K562 (cell line): ENCODE measurements around the gene TSEN54. TPM values are rescaled to one million over a fixed set of nuclear protein-coding genes. Genes with fewer than 3 reads are reported as not detected.

ENCODE experiments used
- ATAC-seq: fragments of 200-7000 bp; cut with Tn5 transposase; 3 replicates; pipeline ENCODE4 v1.9.1; 2020; ENCODE audit warnings: moderate library complexity
- BruUV-seq: library from RNA; stranded (reverse); fragments of 400-500 nt; replicated peaks from 2 replicates; lab custom pipeline; 2021; lab: Mats Ljungman, UMichigan
- CTCF ChIA-PET: fragments of 300-600 bp; formaldehyde crosslinking; extraction: SDS; loops from one replicate; lab custom pipeline; 2021; ENCODE audit warnings: low intra/inter-chr PET ratio; lab: Yijun Ruan, JAX
- POLR2A ChIA-PET: fragments of 300-600, 350-650 bp; sonication (Branson Sonifier 250); formaldehyde crosslinking; extraction: SDS; loops from one replicate; lab custom pipeline; 2021; ENCODE audit warnings: antibody characterized with exemption, inconsistent platforms; lab: Yijun Ruan, JAX
- DNase-seq, 4 experiments: peaks; one replicate each; pipeline versions ENCODE4 v3.0.0 to v3.0.0-alpha.2; 2011 to 2018; ENCODE audit warnings: low spot score in 3 of 4, mixed read lengths in 3 of 4; ENCODE audit errors: extremely low read depth in 1 of 4
- FAIRE-seq: peaks from 2 replicates; lab custom pipeline; 2011; peaks lifted over from hg19 to GRCh38; lab: Jason Lieb, UNC
- H2AFZ ChIP-seq: 2 replicates; pipeline ENCODE4 v1.6.0; 2011; ENCODE audit warnings: low read depth, low read length, control low read depth, inconsistent platforms
- H3K27ac ChIP-seq: fragments of 200-600 bp; 3 replicates; pipeline ENCODE4 v1.8.0; 2011; ENCODE audit warnings: low read depth, mild to moderate bottlenecking, control low read depth, inconsistent platforms, low read length, moderate library complexity, mixed read lengths; ENCODE audit errors: extremely low read depth
- H3K27me3 ChIP-seq, 2 experiments: fragments of 300-600 bp in 1 of 2; 2 replicates in 1 of 2; 3 replicates in 1 of 2; pipeline versions ENCODE4 v1.6.0 to v1.8.0; 2011; ENCODE audit warnings: inconsistent platforms in 2 of 2, low read length in 2 of 2, mild to moderate bottlenecking in 1 of 2, mixed read lengths in 1 of 2, moderate library complexity in 1 of 2; ENCODE audit not compliant: control insufficient read depth in 2 of 2, insufficient read depth in 2 of 2
- H3K36me3 ChIP-seq: fragments of 300-600 bp; 3 replicates; pipeline ENCODE4 v1.8.0; 2011; ENCODE audit warnings: mild to moderate bottlenecking, low read length, inconsistent platforms; ENCODE audit not compliant: control insufficient read depth, insufficient read depth
- H3K4me1 ChIP-seq, 2 experiments: fragments of 200-600 bp in 1 of 2; replicated peaks in 1 of 2; 2 replicates in 1 of 2; 3 replicates in 1 of 2; pipeline versions ENCODE4 v1.5.1 to v1.8.0; 2011; ENCODE audit warnings: inconsistent platforms in 2 of 2, low read length in 2 of 2, mild to moderate bottlenecking in 1 of 2, mixed read lengths in 1 of 2, moderate library complexity in 1 of 2; ENCODE audit not compliant: control insufficient read depth in 2 of 2, insufficient read depth in 2 of 2
- H3K4me2 ChIP-seq: 2 replicates; pipeline ENCODE4 v1.6.1; 2011; ENCODE audit warnings: low read length, control low read depth, inconsistent platforms, mixed read lengths; ENCODE audit not compliant: insufficient read depth
- H3K4me3 ChIP-seq: fragments of 200-600 bp; sonication (generic), shearing (Covaris generic); 2 replicates; pipeline ENCODE4 v1.5.1; 2016; ENCODE audit warnings: control low read depth, inconsistent platforms
- H3K79me2 ChIP-seq: fragments of 200-600 bp; 3 replicates; pipeline ENCODE4 v1.8.0; 2011; ENCODE audit warnings: low read length, inconsistent platforms; ENCODE audit not compliant: control insufficient read depth, insufficient read depth
- H3K9ac ChIP-seq, 2 experiments: 2 replicates each; pipeline versions ENCODE4 v1.6.0 to v1.6.1; 2011; ENCODE audit warnings: low read depth in 2 of 2, low read length in 2 of 2, control low read depth in 1 of 2, inconsistent platforms in 1 of 2, mild to moderate bottlenecking in 1 of 2, mixed read lengths in 1 of 2; ENCODE audit not compliant: insufficient read depth in 1 of 2
- H3K9me1 ChIP-seq: one replicate; pipeline ENCODE4 v1.6.0; 2011; ENCODE audit warnings: inconsistent platforms, mild to moderate bottlenecking, low read length, moderate library complexity; ENCODE audit not compliant: control insufficient read depth, insufficient read depth
- H3K9me3 ChIP-seq: replicated peaks from 2 replicates; pipeline ENCODE4 v1.5.1; 2011; ENCODE audit warnings: low read depth, low read length, inconsistent platforms; ENCODE audit not compliant: control insufficient read depth, insufficient read depth
- H4K20me1 ChIP-seq: replicated peaks from 2 replicates; pipeline ENCODE4 v1.6.1; 2011; ENCODE audit warnings: low read length, inconsistent platforms, mixed read lengths; ENCODE audit not compliant: control insufficient read depth, insufficient read depth
- CHAMP1 ChIP-seq: fragments of 450-650 bp; IDR thresholded peaks from 2 replicates; pipeline ENCODE4 v1.6.1; 2016; ENCODE audit warnings: mild to moderate bottlenecking
- ESRRB ChIP-seq: fragments of 250-450 bp; sonication (Bioruptor Pico); IDR thresholded peaks from 2 replicates; pipeline ENCODE4 v1.5.0; 2020; ENCODE audit warnings: mild to moderate bottlenecking, moderate library complexity, borderline replicate concordance
- EZH2 ChIP-seq: IDR thresholded peaks from 2 replicates; pipeline ENCODE4 v1.6.1; 2012; ENCODE audit warnings: low read depth, mild to moderate bottlenecking, inconsistent platforms, low read length, borderline replicate concordance
- NFXL1 ChIP-seq: fragments of 450-650 bp; formaldehyde crosslinking; IDR thresholded peaks from 2 replicates; pipeline ENCODE4 v1.4.0; 2021; ENCODE audit warnings: mild to moderate bottlenecking
- SRSF3 ChIP-seq: fragments of 200-400 bp; formaldehyde crosslinking; IDR thresholded peaks from 2 replicates; pipeline ENCODE4 v1.6.1; 2016; ENCODE audit warnings: mild to moderate bottlenecking, low read length, moderate library complexity; ENCODE audit not compliant: insufficient read depth
- SRSF9 ChIP-seq: fragments of 200-400 bp; formaldehyde crosslinking; IDR thresholded peaks from 2 replicates; pipeline ENCODE4 v1.6.1; 2017; ENCODE audit warnings: low read depth, low read length, borderline replicate concordance
- ZBTB33 ChIP-seq: sonication (generic); formaldehyde crosslinking; IDR thresholded peaks from 2 replicates; pipeline ENCODE4 v1.8.1; 2023; ENCODE audit warnings: mild to moderate bottlenecking, missing genetic modification reagents
- ZNF408 ChIP-seq: fragments of 250-450 bp; sonication (Bioruptor Pico); IDR thresholded peaks from 2 replicates; pipeline ENCODE4 v1.4.0; 2020; ENCODE audit warnings: low read depth, mild to moderate bottlenecking, moderate library complexity
- WGBS: fragments of 100-300 bp; shearing (Covaris generic); methylation state at CpG from one replicate; pipeline ENCODE4 v1.1.6; 2016; ENCODE audit warnings: low coverage, mixed read lengths; ENCODE audit not compliant: insufficient coverage; ENCODE audit errors: missing lambda C conversion rate; 5-methylcytosine and 5-hydroxymethylcytosine counted together
- in situ Hi-C: fragments of 300-500 bp; cut with MboI; formaldehyde crosslinking; loops from 4 replicates; pipeline ENCODE4 v1.15.0; 2018; ENCODE audit warnings: inconsistent platforms, mixed read lengths
- intact Hi-C: fragments of 100-400 bp; cut with micrococcal nuclease; formaldehyde crosslinking; loops from 2 replicates; pipeline ENCODE4 v1.14.2; 2022
- polyA plus RNA-seq, 8 experiments: library from polyadenylated mRNA; depleted of rRNA in 4 of 8; stranded (reverse) in 5 of 8; unstranded in 3 of 8; fragments of >200 nt; fragmentation: Nextera tagmentation in 2 of 8; fragmentation: Illumina TruSeq in 1 of 8; extraction: Ambion mirVana in 2 of 8; extraction: Trizol in 1 of 8; gene quantifications; 2 replicates each; pipeline versions ENCODE4 v1.2.1 to v1.2.3, GENCODE V29; 2011 to 2014; ENCODE audit warnings: inconsistent platforms in 1 of 8, missing spikeins in 1 of 8
- total RNA-seq, 7 experiments: library from RNA; depleted of rRNA in 6 of 7; stranded (reverse); fragments of >200 nt in 6 of 7; fragmentation: Illumina TruSeq in 2 of 7; extraction: Trizol in 2 of 7; gene quantifications; 2 replicates each; pipeline versions ENCODE4 v1.2.1 to v1.2.3, GENCODE V29; 2011 to 2021; ENCODE audit warnings: low replicate concordance in 1 of 7
- TF ChIP-seq, protein P1 (sequence below): fragments of 250-450 bp; sonication (Bioruptor Pico); IDR thresholded peaks from 2 replicates; pipeline ENCODE4 v1.8.0; 2022; ENCODE audit warnings: moderate library complexity, mild to moderate bottlenecking, inconsistent platforms
- TF ChIP-seq, protein P2 (sequence below): fragments of 250-450 bp; sonication (Bioruptor Pico); IDR thresholded peaks from 2 replicates; pipeline ENCODE4 v1.9.0; 2021; ENCODE audit warnings: mild to moderate bottlenecking

Gene TSEN54
- total and polyA plus RNA-seq, 9 of the 15 experiments (the other 6 are each of a cell fraction or from before 2014, with no cell fraction given): 5.9 to 64.3 (median 48.9) TPM

GRCh38 chr17:75535871-75536270, 19.5 kb downstream of the TSEN54 start:
- H3K4me3 ChIP-seq: no peak overlapping the region
- ChIA-PET CTCF (no interaction called here), POLR2A (interaction anchor here (0.5 to 1.6 kb wide), 4 partner anchors 9 to 152 kb away, joined by 3 to 6 read pairs (median 3); no protein-coding TSS in a partner anchor)
- H3K27ac ChIP-seq: no peak overlapping the region
- no TSS peak for BruUV-seq
- peaks cover under 1 to 17% of the 10 kb centered on the region in 2 experiments; a peak in 2 of 5 replicates for H3K4me1 ChIP-seq
- TF ChIP-seq ZNF408 (CRISPR knock-in tag) (no peak), ZBTB33 (peak; percentile 74; the same call in 1 of the 2 replicates)
- peak overlapping the region in 1 of 2 experiments; percentile 28; a peak in 1 of 4 replicates for H3K9ac ChIP-seq
- 0 out of 2 replicates have a peak, but pooled peaks cover 3% of the 10 kb centered on the region for H4K20me1 ChIP-seq
- H2AFZ ChIP-seq: no peak overlapping the region
- H3K36me3 ChIP-seq: no peaks in the 10 kb centered on the region
- 74% methylated on average over 8 of the region's 8 CpGs for WGBS
- FAIRE-seq (no peak), DNase-seq (no peak), ATAC-seq (no peak)
- H3K9me3 ChIP-seq: no peaks in the 10 kb centered on the region
- in situ Hi-C loops (no loop called here), intact Hi-C loops (no loop called here)
- no peak overlapping the region for H3K4me2 ChIP-seq
- H3K79me2 ChIP-seq: no peaks in the 10 kb centered on the region
- H3K27me3 ChIP-seq: no peaks in the 10 kb centered on the region
- no peaks in the 10 kb centered on the region for H3K9me1 ChIP-seq

- Histone ChIP-seq H3K9me1 (no peaks in the 10 kb centered on the region), H3K27ac (no peak overlapping the region)
- in situ Hi-C loops: no loop called here
- TF ChIP-seq CHAMP1 (no peak), SRSF3 (no peak), SRSF9 (no peak), NFXL1 (CRISPR knock-in tag) (no peak), ESRRB (CRISPR knock-in tag) (no peak), EZH2 (no peak)
- TF ChIP-seq, protein P1, sequence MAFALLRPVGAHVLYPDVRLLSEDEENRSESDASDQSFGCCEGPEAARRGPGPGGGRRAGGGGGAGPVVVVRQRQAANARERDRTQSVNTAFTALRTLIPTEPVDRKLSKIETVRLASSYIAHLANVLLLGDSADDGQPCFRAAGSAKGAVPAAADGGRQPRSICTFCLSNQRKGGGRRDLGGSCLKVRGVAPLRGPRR: no peak
- TF ChIP-seq, protein P2, sequence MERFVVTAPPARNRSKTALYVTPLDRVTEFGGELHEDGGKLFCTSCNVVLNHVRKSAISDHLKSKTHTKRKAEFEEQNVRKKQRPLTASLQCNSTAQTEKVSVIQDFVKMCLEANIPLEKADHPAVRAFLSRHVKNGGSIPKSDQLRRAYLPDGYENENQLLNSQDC: no peak
Observed at GRCh38 chr17:75536366-75536765, 20.0 kb downstream of the TSEN54 start.

More at GRCh38 chr17:75536366-75536765, 20.0 kb downstream of the TSEN54 start:
- no peaks in the 10 kb centered on the region for H3K36me3 ChIP-seq
- 57% methylated on average over 9 of the region's 10 CpGs for WGBS
- DNase-seq: no peak
- BruUV-seq: no TSS peak
- H3K27me3 ChIP-seq: no peaks in the 10 kb centered on the region
- no peak overlapping the region for H2AFZ ChIP-seq
- no peak overlapping the region for H3K4me3 ChIP-seq
- H3K4me2 ChIP-seq: no peak overlapping the region
- no peaks in the 10 kb centered on the region for H3K9me3 ChIP-seq
- 0 out of 2 replicates have a peak, but pooled peaks cover 3% of the 10 kb centered on the region for H4K20me1 ChIP-seq
- peaks cover 6 to 21% of the 10 kb centered on the region in 2 experiments; a peak in 3 of 5 replicates for H3K4me1 ChIP-seq
- peak overlapping the region in 1 of 2 experiments; percentile 14; a peak in 1 of 4 replicates for H3K9ac ChIP-seq
- ChIA-PET CTCF (no interaction called here), POLR2A (interaction anchor here (0.5 to 0.6 kb wide), 2 partner anchors 73 to 152 kb away, joined by 3 read pairs; no protein-coding TSS in a partner anchor)
- H3K79me2 ChIP-seq: no peaks in the 10 kb centered on the region
- intact Hi-C loops: no loop called here
- no peak for FAIRE-seq
- ATAC-seq: no peak
